HEK293 (cell line): Measurements from ENCODE around the gene POLDIP2.

Experiments used
- ATF2 ChIP-seq: fragments of 450-650 bp; formaldehyde crosslinking; IDR thresholded peaks from 2 replicates; pipeline ENCODE4 v1.5.1; 2016; ENCODE audit warnings: missing biosample characterization, missing genetic modification characterization, low read depth
- BCL11A ChIP-seq: fragments of 450-650 bp; formaldehyde crosslinking; IDR thresholded peaks from 2 replicates; pipeline ENCODE4 v1.5.1; 2016; ENCODE audit warnings: low read depth, missing biosample characterization, missing genetic modification characterization
- CTCF ChIP-seq: fragments of 450-650 bp; formaldehyde crosslinking; IDR thresholded peaks from 2 replicates; pipeline ENCODE4 v1.5.1; 2016; ENCODE audit warnings: missing biosample characterization, missing genetic modification characterization
- YY1 ChIP-seq: fragments of 450-650 bp; formaldehyde crosslinking; IDR thresholded peaks from 2 replicates; pipeline ENCODE4 v1.5.1; 2018; ENCODE audit warnings: missing biosample characterization, missing genetic modification characterization
- ZBTB7A ChIP-seq: fragments of 450-650 bp; formaldehyde crosslinking; IDR thresholded peaks from 2 replicates; pipeline ENCODE4 v1.5.1; 2016; ENCODE audit warnings: low read depth, missing biosample characterization, missing genetic modification characterization
- ZNF645 ChIP-seq: fragments of 450-650 bp; formaldehyde crosslinking; IDR thresholded peaks from 2 replicates; pipeline ENCODE4; 2016; ENCODE audit warnings: missing biosample characterization, missing genetic modification characterization
- ZNF777 ChIP-seq: fragments of 450-650 bp; formaldehyde crosslinking; IDR thresholded peaks from 2 replicates; pipeline ENCODE4 v1.5.1; 2017; ENCODE audit warnings: missing biosample characterization, missing genetic modification characterization, borderline replicate concordance
- ZSCAN23 ChIP-seq: fragments of 450-650 bp; formaldehyde crosslinking; IDR thresholded peaks from 2 replicates; pipeline ENCODE4 v1.5.1; 2016; ENCODE audit warnings: missing biosample characterization, missing genetic modification characterization
- TF ChIP-seq, protein P1 (sequence below): fragments of 450-650 bp; formaldehyde crosslinking; IDR thresholded peaks from 2 replicates; pipeline ENCODE4 v1.5.0; 2017; ENCODE audit warnings: missing biosample characterization, missing genetic modification characterization, borderline replicate concordance

DNA sequence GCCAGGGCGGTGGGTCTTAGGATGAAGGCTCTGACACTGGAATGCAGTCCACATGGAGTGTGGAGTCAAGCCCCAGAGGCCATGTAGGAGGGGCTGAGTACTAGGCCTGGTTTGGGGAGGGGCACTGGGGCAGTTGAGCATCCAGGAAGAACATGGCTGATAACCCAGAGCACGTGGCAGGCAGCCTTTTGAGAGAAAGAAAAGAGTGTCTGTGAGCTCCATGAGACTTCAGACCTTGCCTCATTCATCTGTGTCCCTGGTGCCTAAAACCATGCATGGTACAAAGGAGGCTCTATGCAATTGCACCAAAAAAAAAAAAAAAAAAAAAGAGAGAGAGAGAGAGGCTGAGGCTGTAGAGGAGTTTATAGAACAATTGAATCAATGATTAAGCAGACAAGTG is 34.1 kb upstream of the POLDIP2 start:
- TF ChIP-seq CTCF (tag by site-specific recombination) (no peak), BCL11A (tag by site-specific recombination) (no peak), ZNF777 (no peak), ZSCAN23 (tag by site-specific recombination) (no peak), ZNF645 (tag by site-specific recombination) (no peak), ATF2 (no peak), ZBTB7A (tag by site-specific recombination) (no peak), YY1 (tag by site-specific recombination) (no peak)
- TF ChIP-seq, protein P1, sequence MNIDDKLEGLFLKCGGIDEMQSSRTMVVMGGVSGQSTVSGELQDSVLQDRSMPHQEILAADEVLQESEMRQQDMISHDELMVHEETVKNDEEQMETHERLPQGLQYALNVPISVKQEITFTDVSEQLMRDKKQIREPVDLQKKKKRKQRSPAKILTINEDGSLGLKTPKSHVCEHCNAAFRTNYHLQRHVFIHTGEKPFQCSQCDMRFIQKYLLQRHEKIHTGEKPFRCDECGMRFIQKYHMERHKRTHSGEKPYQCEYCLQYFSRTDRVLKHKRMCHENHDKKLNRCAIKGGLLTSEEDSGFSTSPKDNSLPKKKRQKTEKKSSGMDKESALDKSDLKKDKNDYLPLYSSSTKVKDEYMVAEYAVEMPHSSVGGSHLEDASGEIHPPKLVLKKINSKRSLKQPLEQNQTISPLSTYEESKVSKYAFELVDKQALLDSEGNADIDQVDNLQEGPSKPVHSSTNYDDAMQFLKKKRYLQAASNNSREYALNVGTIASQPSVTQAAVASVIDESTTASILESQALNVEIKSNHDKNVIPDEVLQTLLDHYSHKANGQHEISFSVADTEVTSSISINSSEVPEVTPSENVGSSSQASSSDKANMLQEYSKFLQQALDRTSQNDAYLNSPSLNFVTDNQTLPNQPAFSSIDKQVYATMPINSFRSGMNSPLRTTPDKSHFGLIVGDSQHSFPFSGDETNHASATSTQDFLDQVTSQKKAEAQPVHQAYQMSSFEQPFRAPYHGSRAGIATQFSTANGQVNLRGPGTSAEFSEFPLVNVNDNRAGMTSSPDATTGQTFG (tag by site-specific recombination) = no peak
